ENCODE data around the gene QSOX1.

QSOX1 gene

GRCh38 chr1:180170546-180171151, 16.0 kb downstream of the QSOX1 start:
- DNase-seq (ENCODE audit: low read depth, low spot score): no peak

GRCh38 chr1:180171691-180172090, 17.0 kb downstream of the QSOX1 start:
- DNase-seq (ENCODE audit: low read depth, low spot score): no peak

GRCh38 chr1:180173451-180173850, 18.8 kb downstream of the QSOX1 start:
- no peak for DNase-seq (ENCODE audit: low read depth, low spot score)

DNA sequence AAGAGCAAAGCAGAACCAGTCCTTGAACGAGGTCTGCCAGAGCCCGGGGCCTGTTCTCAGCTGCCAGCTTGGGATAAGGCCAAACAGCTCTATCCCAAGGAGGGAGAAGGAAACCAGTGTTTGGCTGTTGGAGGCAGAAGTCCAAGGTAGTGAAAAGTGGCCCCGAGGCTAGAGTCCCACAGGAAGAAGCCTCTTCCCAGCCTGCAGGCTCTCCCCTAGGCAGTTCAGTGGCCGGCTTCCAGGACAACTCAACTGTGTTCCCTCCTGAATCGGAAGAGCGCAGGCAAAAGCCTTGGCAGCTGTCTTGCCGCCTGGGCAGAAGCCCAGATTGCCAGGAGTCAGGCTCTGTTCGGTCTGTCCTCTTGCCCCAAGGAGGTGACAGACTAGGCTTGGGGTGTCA, 19.3 kb downstream of the QSOX1 start:
- no peak for DNase-seq (ENCODE audit: low read depth, low spot score)

DNA sequence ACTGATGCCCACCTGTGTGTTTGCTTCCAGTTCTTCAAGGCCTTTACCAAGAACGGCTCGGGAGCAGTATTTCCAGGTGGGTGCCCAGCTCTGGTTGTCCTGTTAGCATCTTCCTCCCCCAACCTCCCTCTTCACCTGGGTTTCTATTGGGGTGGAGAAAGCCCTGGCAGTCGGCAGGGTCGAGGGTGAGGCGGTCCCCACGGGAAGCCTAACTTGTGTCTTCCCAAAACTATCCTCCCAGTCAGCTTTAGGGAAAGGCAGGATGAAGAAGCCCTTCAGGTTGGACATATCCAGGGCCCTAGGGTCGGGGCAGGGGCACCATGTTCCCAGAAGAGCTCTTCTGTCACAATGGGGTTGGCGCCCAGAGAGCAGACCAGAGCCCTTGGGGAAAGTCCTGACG, 20.6 kb downstream of the QSOX1 start:
- DNase-seq (ENCODE audit: low read depth, low spot score): no peak

GRCh38 chr1:180175806-180176205, 21.1 kb downstream of the QSOX1 start:
- no peak for DNase-seq (ENCODE audit: low read depth, low spot score)

GRCh38 chr1:180176965-180177364, 22.3 kb downstream of the QSOX1 start:
- DNase-seq (ENCODE audit: low read depth, low spot score): no peak

DNA sequence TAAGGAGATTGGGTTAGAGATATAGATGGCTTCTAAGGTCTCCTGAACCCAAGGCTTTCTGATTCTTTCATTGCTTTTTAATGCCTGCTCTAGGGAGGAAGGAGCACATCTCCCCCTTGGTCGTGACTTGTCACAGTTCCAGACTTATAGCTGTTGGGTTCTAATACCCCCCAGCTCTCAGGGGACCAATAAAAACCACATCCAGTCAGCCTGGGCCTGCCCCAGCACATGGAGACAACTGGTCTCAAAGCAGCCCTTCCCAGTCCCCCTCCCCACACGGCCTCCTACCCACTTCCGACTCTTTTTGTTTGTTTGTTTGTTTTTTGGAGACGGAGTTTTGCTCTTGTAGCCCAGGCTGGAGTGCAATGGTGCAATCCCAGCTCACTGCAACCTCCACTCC, 23.3 kb downstream of the QSOX1 start:
- DNase-seq (ENCODE audit: low read depth, low spot score): no peak

- peak; percentile 35 for DNase-seq (ENCODE audit: low read depth, low spot score)
These were observed 24.0 kb downstream of the QSOX1 start for GRCh38 chr1:180178511-180179161.

DNA sequence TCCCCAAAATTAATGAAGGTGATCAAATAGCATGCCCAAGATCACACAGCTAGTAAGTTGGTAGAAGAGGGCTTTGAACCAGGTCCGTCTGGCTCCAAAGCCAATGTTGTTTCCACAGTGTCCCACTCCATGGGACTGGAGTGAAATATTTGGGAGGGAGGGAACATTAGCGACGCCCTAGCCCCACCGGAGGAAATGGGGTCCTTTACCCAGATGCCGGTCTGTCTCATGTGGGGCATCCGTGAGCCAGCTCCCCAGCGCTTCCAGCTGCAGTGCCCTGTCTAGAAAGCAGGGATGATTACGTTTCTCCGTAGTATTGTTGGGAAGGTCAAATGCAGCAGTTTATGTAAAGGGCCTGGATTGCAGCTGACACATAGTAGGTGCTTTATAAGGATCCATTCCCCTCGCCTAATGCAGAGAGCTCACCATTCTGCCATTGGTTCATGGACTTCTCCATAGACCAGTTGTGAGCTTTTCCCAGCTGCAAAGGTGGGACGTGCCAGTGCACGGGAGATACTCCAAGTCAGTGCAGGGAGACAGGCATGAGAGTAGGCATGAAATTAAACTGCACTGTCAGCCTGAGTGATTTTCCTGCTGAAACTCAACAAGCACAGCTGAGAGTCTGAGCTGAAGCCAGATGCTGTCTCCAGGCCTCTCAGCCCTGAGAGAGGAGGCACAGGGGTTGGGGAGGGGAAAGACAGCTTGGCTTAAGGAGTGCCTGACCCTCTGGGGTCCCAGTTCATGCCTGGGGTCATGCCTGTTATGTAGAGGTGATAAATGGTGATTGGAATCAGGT, 24.7 kb downstream of the QSOX1 start:
- DNase-seq (ENCODE audit: low read depth, low spot score): no peak

- no peak for DNase-seq (ENCODE audit: low read depth, low spot score)
These were observed 26.4 kb downstream of the QSOX1 start for GRCh38 chr1:180181048-180181447.

- DNase-seq (ENCODE audit: low read depth, low spot score): no peak
These were observed 27.4 kb downstream of the QSOX1 start for GRCh38 chr1:180181996-180182642.

DNA sequence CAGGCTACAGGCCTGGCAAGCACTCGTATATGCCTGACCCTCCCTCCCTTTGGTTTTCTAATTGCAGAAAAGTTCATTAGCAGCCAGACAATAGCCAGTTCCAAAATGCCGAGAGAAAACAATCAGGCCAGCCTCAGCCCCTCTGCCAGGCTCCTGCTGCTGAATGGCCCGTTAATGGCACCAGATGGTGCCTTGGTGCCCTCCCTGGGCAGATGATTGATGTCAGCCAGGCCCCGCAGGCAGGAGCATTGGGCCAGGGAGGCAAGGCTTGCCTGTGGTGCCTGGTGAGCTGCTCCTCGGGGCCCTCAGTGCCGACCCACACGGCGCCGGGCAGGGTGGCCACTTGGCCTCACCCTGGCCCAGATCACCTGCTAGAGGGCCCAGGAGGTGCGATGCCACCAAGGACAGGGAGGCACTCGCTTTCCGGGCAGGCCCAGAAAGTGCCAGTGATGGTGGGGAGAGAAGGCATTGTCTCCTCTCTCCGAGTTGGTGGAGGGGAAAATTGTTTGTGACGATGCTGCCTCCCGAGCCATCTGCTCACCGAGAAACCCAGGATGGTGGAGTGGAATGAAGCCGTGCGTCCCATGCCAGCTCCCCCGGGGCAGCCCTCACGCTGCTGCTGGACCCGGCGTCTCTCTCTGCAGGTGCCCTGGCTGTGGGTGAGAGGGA, 28.1 kb downstream of the QSOX1 start:
- no peak for DNase-seq (ENCODE audit: low read depth, low spot score)

GRCh38 chr1:180183426-180183825, 28.8 kb downstream of the QSOX1 start:
- DNase-seq (ENCODE audit: low read depth, low spot score): no peak

- DNase-seq (ENCODE audit: low read depth, low spot score): no peak
These were observed 29.4 kb downstream of the QSOX1 start for GRCh38 chr1:180184041-180184440.

- no peak for DNase-seq (ENCODE audit: low read depth, low spot score)
These were observed 30.6 kb downstream of the QSOX1 start for GRCh38 chr1:180185281-180185680.

DNA sequence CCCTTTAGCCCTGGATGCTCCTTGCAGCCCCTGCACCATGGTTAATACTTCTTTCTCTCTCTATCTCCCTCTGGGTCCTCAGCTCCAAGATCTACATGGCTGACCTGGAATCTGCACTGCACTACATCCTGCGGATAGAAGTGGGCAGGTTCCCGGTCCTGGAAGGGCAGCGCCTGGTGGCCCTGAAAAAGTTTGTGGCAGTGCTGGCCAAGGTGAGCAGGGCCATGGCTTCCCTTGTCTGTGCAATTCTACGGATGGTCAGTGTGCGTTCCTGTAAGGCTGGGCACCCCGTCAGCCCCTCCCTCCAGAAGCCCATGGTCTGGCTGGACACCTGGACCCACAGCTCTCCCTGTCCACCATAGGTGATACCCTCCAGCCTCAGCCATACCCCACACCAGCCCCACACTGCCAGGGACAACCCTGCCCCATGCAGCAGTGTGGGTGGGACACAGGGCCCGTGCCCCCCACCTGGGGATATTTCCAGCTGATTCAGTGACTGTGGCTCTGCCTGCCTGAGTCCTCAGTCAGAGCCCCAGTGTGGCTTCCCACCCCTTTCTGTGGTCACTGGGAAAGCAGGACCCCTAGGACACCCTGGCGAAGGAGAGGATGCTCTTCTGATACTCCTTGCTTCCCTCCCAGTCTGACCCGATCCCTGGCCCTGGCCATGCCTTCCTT, 31.4 kb downstream of the QSOX1 start:
- DNase-seq (ENCODE audit: low read depth, low spot score): no peak

DNA sequence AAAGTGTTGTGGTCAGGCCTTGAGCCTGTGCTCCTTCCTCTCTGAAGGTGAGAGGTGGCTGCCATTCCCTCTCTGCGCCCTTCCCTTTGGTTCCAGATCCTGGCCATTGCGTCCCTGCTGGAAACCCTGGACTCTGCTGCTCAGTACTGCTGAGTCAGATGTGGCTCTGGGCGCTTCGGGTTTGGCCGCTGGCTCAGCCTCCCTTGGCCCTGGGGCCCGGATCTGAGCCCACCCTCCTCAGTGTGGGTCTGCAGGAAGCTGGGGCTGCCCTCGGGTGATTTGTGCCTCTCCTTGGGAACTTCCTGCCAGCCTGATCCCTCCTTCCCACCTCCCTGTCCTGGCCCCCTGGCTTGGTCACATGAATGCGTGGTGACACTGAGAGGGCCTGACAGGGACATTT, 32.2 kb downstream of the QSOX1 start:
- no peak for DNase-seq (ENCODE audit: low read depth, low spot score)

DNA sequence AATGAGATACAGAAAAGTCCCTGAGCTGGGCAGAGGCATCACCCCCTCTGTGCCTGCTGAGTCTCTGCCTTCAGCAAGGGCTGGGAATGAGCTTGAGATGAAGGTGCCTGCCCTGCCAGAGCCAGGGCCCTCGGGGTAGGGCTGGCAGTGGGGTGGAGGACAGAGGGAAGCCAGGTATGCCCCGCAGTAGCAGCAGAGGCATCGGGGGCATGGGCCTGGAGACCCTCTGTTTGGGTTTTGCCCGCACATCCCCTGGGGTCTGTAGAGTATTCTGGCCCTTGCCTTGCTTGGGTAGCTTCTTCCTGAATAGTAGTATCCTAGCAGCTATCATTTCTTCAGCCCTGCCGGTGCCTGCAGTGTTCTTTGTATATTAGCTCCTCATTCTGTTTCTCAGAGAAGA, 33.0 kb downstream of the QSOX1 start:
- no peak for DNase-seq (ENCODE audit: low read depth, low spot score)

DNA sequence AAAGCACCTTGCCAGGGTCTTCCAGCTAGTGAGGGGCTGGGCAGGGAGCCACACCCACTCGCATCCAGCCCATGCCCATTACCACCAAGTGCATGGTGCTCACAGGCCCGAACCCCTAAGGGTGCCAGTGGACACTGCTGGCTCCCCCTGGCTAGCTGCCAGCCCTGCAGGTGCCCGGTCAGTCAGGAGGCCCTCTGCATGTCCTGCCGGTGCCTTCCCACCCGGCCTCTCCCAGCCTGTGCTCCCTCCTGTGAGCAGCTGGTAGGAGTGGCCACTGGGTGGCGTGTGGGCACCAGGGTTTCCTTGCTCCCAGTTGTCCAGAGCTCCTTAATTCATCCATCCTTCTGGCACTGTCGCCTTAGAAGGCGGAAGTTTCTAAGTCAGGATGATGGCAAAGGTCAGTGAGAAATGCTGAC, 33.4 kb downstream of the QSOX1 start:
- no peak for DNase-seq (ENCODE audit: low read depth, low spot score)

DNA sequence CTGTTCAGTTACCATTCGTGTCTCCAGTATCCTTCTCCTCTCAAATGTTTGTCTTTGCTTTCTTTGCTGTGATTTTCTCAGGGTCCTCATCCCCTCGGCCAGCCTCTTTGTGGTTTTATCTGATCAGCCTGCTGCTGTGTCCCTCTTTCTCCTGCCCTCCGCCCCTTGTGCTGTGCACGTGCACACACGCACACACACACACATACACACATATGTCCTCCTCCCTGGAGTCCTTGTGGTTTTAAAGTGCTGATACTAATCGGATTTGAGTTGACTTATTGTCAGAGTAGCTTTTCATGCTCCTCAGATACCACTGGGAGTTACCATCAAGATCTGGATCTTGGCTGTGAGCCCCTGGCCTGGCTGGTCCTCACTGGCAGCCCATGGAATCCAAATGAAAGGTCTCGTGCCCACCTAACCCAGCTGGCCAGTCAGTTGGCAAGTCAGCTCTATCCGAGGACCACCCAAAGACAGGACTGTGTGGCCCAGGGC, 34.1 kb downstream of the QSOX1 start:
- DNase-seq (ENCODE audit: low read depth, low spot score): no peak

Measured in activated naive CD8-positive, alpha-beta T cell treated with anti-CD3 and anti-CD28 coated beads, Interleukin-2, amount 50 U/mL, for 16 hours (primary cell).